DOHH2 (cell line): ENCODE data around the gene CFAP68.

Experiments
- H3F3A ChIP-seq: fragments of 200-600 bp; sonication (generic), shearing (Covaris generic); 2 replicates; pipeline ENCODE4 v1.6.0; 2016; ENCODE audit warnings: antibody characterized with exemption, mild to moderate bottlenecking; ENCODE audit not compliant: control insufficient read depth, insufficient read depth
- H3K27ac ChIP-seq: fragments of 200-600 bp; sonication (generic); 2 replicates; pipeline ENCODE4 v1.5.1; 2014; ENCODE audit warnings: low read depth, mild to moderate bottlenecking, low read length, moderate library complexity
- H3K27me3 ChIP-seq: fragments of 200-600 bp; sonication (generic); 2 replicates; pipeline ENCODE4 v1.6.1; 2014; ENCODE audit warnings: mild to moderate bottlenecking, low read length, mixed read lengths; ENCODE audit not compliant: control insufficient read depth
- H3K36me3 ChIP-seq: fragments of 200-600 bp; sonication (generic); 2 replicates; pipeline ENCODE4 v1.6.1; 2014; ENCODE audit warnings: mild to moderate bottlenecking, low read length, moderate library complexity, mixed read lengths; ENCODE audit not compliant: control insufficient read depth
- H3K4me1 ChIP-seq: fragments of 200-600 bp; sonication (generic); 2 replicates; pipeline ENCODE4 v1.6.1; 2014; ENCODE audit warnings: mild to moderate bottlenecking, low read length, mixed read lengths; ENCODE audit not compliant: control insufficient read depth
- H3K4me2 ChIP-seq: fragments of 200-600 bp; sonication (generic); 2 replicates; pipeline ENCODE4 v1.6.0; 2014; ENCODE audit warnings: mild to moderate bottlenecking, low read length, moderate library complexity
- H3K4me3 ChIP-seq: fragments of 200-600 bp; sonication (generic); 2 replicates; pipeline ENCODE4 v1.5.1; 2014; ENCODE audit warnings: mild to moderate bottlenecking, low read length, mixed read lengths
- H3K79me2 ChIP-seq: fragments of 200-600 bp; sonication (generic); 2 replicates; pipeline ENCODE4 v1.6.1; 2014; ENCODE audit warnings: mild to moderate bottlenecking, low read length, mixed read lengths; ENCODE audit not compliant: control insufficient read depth
- H3K9me2 ChIP-seq: fragments of 200-600 bp; sonication (generic); replicated peaks from 2 replicates; pipeline ENCODE4 v1.6.1; 2014; ENCODE audit warnings: mild to moderate bottlenecking, low read length, mixed read lengths; ENCODE audit not compliant: control insufficient read depth
- H3K9me3 ChIP-seq: fragments of 200-600 bp; sonication (generic); 2 replicates; pipeline ENCODE4 v1.6.1; 2014; ENCODE audit warnings: antibody characterized with exemption, low read length, mixed read lengths; ENCODE audit not compliant: control insufficient read depth, insufficient read depth
- H4K20me1 ChIP-seq: fragments of 200-600 bp; sonication (generic); 2 replicates; pipeline ENCODE4 v1.6.0; 2014; ENCODE audit warnings: low read depth, mild to moderate bottlenecking, antibody characterized with exemption, low read length, moderate library complexity; ENCODE audit not compliant: control insufficient read depth, insufficient read depth
- CTCF ChIP-seq: fragments of 200-600 bp; sonication (generic); IDR thresholded peaks from one replicate; pipeline ENCODE4 v1.5.1; 2014; ENCODE audit warnings: antibody characterized with exemption, mild to moderate bottlenecking, low read depth, low read length; ENCODE audit not compliant: poor library complexity, severe bottlenecking
- EZH2phosphoT487 ChIP-seq: fragments of 200-600 bp; sonication (generic); IDR thresholded peaks from 2 replicates; pipeline ENCODE4 v1.6.1; 2017; ENCODE audit warnings: borderline replicate concordance, mild to moderate bottlenecking, antibody characterized with exemption, low read length, moderate library complexity, mixed read lengths

Gene CFAP68

DNA sequence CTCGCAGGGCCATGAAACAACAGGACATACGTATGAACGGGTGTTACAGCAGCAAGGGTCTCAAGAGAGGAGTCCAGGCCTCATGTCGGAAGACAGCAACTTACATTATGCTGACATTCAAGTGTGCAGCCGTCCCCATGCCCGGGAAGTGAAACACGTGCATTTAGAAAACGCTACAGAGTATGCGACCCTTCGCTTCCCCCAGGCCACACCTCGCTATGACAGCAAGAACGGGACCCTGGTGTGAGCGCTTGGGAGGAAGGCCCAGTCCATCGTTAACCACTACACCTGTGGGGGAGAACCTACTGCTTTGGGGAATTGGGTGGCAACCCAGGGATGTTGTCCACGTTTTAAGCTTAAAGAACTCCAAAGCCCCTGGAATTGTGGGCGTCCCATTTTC, 46.6 kb downstream of the CFAP68 start:
- Histone ChIP-seq H3K4me2 (peak overlapping the region; percentile 98), H3K36me3 (no peaks in the 10 kb centered on the region), H3K9me3 (no peaks in the 10 kb centered on the region), H3K79me2 (no peaks in the 10 kb centered on the region), H3K9me2 (no peaks in the 10 kb centered on the region), H3F3A (0 out of 2 replicates have a peak, but pooled peaks cover 2% of the 10 kb centered on the region), H4K20me1 (no peaks in the 10 kb centered on the region), H3K27me3 (peaks cover under 1% of the 10 kb centered on the region; the same call in 1 of the 2 replicates), H3K27ac (peak overlapping the region; percentile 60; the same call in 1 of the 2 replicates), H3K4me3 (peak overlapping the region; percentile 83), H3K4me1 (peaks cover 15% of the 10 kb centered on the region)
- TF ChIP-seq EZH2phosphoT487: no peak
- TF ChIP-seq CTCF: no peak

- no peaks in the 10 kb centered on the region for H4K20me1 ChIP-seq
- TF ChIP-seq CTCF (no peak), EZH2phosphoT487 (no peak)
- peaks cover 15% of the 10 kb centered on the region for H3K4me1 ChIP-seq
- no peaks in the 10 kb centered on the region for H3K9me3 ChIP-seq
- no peaks in the 10 kb centered on the region for H3K36me3 ChIP-seq
- no peaks in the 10 kb centered on the region for H3K9me2 ChIP-seq
- H3K27me3 ChIP-seq: no peaks in the 10 kb centered on the region; the same call in 1 of the 2 replicates
- H3F3A ChIP-seq: 0 out of 2 replicates have a peak, but pooled peaks cover 2% of the 10 kb centered on the region
- H3K79me2 ChIP-seq: no peaks in the 10 kb centered on the region
- peak overlapping the region; percentile 99 for H3K4me2 ChIP-seq
- H3K4me3 ChIP-seq: peak overlapping the region; percentile 83
- peak overlapping the region; percentile 60 for H3K27ac ChIP-seq
These were observed 47.4 kb downstream of the CFAP68 start for GRCh38 chr11:111926505-111927391.

DNA sequence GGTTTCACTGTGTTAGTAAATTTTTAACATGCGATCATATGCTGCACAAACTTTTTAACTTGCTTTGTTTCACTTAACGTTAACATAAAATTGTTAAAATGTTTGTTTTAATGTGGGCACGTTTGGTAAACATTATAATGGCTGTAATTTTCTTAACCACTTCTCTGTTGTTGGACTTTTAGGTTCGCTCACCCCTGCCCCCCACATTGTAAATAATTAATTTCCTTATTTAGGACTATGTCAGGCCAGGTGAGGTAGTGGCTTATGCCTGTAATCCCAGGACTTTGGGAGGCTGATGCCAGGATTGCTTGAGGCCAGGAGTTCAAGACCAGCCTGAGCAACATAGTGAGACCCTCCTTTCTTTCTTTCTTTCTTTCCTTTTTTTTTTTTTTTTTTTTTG, 51.1 kb downstream of the CFAP68 start:
- H3K4me2 ChIP-seq: no peak overlapping the region
- no peaks in the 10 kb centered on the region for H3K36me3 ChIP-seq
- no peaks in the 10 kb centered on the region for H3K27me3 ChIP-seq
- no peaks in the 10 kb centered on the region for H3K79me2 ChIP-seq
- no peaks in the 10 kb centered on the region for H3K9me3 ChIP-seq
- 0 out of 2 replicates have a peak, but pooled peaks cover 2% of the 10 kb centered on the region for H3F3A ChIP-seq
- H3K4me1 ChIP-seq: peaks cover 19% of the 10 kb centered on the region
- H4K20me1 ChIP-seq: no peaks in the 10 kb centered on the region
- no peak for TF ChIP-seq CTCF
- TF ChIP-seq EZH2phosphoT487: no peak
- no peak overlapping the region for H3K27ac ChIP-seq
- H3K4me3 ChIP-seq: no peak overlapping the region
- H3K9me2 ChIP-seq: no peaks in the 10 kb centered on the region
